Esophagus muscularis mucosa (tissue), 4 donors: Measurements from ENCODE around the gene CLDN22. TPM values are rescaled to one million over a fixed set of nuclear protein-coding genes. Genes with fewer than 3 reads are reported as not detected.
"Not testable (repeated sequence)": the region's sequence is repeated elsewhere in the genome, so short reads cannot be mapped to it uniquely, and the experiment has no call there.

Experiments
- DNase-seq: peaks from one replicate; pipeline ENCODE4 v3.0.0-alpha.2; 2017; ENCODE audit errors: extremely low spot score
- H3K27ac ChIP-seq, 4 donors: fragments of 200-600 bp; sonication (generic); replicated peaks in 1 of 4; 1 replicate in 3 of 4; 2 replicates in 1 of 4; pipeline ENCODE4 v1.5.1; 2016 to 2019; ENCODE audit warnings: mild to moderate bottlenecking in 1 of 4
- H3K27me3 ChIP-seq, 4 donors: fragments of 200-600 bp; sonication (generic); one replicate each; pipeline versions ENCODE4 v1.5.1 to v1.6.0; 2016 to 2019
- H3K36me3 ChIP-seq, 4 donors: fragments of 200-600 bp; sonication (generic); one replicate each; pipeline ENCODE4 v1.5.1; 2016 to 2019
- H3K4me1 ChIP-seq, 4 donors: fragments of 200-600 bp; sonication (generic); one replicate each; pipeline ENCODE4 v1.5.1; 2016 to 2019
- H3K4me3 ChIP-seq, 4 donors: fragments of 200-600 bp; sonication (generic); 1 replicate in 2 of 4; 2 replicates in 2 of 4; pipeline ENCODE4 v1.5.1; 2016 to 2019; ENCODE audit warnings: mild to moderate bottlenecking in 4 of 4, moderate library complexity in 1 of 4
- H3K9me3 ChIP-seq, 4 donors: fragments of 200-600 bp; sonication (generic); 1 replicate in 3 of 4; 2 replicates in 1 of 4; pipeline ENCODE4 v1.5.1; 2016 to 2019
- EP300 ChIP-seq: sonication (generic); formaldehyde crosslinking; IDR thresholded peaks from one replicate; pipeline ENCODE4 v1.6.1; 2017; ENCODE audit warnings: antibody characterized with exemption
- POLR2A ChIP-seq: fragments of 450-650 bp; IDR thresholded peaks from one replicate; pipeline ENCODE4 v1.6.1; 2017; ENCODE audit warnings: antibody characterized with exemption, moderate library complexity, mild to moderate bottlenecking, low read depth
- POLR2AphosphoS5 ChIP-seq, 2 donors: sonication (generic); formaldehyde crosslinking; IDR thresholded peaks; one replicate each; pipeline ENCODE4 v1.6.1; 2017; ENCODE audit warnings: antibody characterized with exemption in 2 of 2
- WGBS: methylation state at CpG from one replicate; pipeline ENCODE4 v1.1.5; 2018; 5-methylcytosine and 5-hydroxymethylcytosine counted together
- intact Hi-C: fragments of 100-400 bp; cut with DNase I; formaldehyde crosslinking; loops from one replicate; pipeline ENCODE4 v1.15.1; 2023
- total RNA-seq, 4 donors: library from RNA; depleted of rRNA; stranded (reverse); fragments of >200 nt; gene quantifications; one replicate each; pipeline versions ENCODE4 v1.1.0 to v1.2.1, GENCODE V29; 2016
- TF ChIP-seq, protein P1 (sequence below), 3 experiments: fragments of 200-600 bp in 2 of 3; fragments of 450-650 bp in 1 of 3; sonication (generic) in 2 of 3; IDR thresholded peaks; one replicate each; pipeline ENCODE4 v1.5.1; 2017 to 2019; ENCODE audit warnings: antibody characterized with exemption in 3 of 3, mild to moderate bottlenecking in 2 of 3, moderate library complexity in 1 of 3

Gene CLDN22
- total RNA-seq, 4 donors from 2014 or later = not detected

DNA sequence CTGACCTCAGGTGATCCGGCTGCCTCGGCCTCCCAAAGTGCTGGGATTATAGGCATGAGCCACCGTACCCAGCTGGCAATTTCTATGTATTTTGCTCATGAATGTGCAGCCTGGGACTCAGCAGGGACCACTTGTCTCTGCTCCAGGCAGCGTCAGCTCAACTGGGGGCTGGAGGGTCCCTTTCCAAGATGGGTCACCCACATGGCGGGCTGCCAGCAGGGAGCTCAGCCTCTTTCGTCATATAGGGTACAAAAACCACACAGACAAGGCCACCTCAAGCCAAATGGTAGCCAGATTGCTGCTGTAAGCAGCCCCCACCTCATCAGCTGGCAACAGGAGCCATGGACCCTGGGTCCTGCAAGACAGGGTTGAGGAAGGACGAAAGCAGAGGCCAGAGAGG is 4.5 kb upstream of the CLDN22 start:
- DNase-seq = no peak
- no peak overlapping the region for H3K27ac ChIP-seq
- no peak overlapping the region for H3K4me3 ChIP-seq
- intact Hi-C loops = no loop called here
- TF ChIP-seq POLR2A = no peak
- no peak for TF ChIP-seq EP300
- TF ChIP-seq, protein P1, sequence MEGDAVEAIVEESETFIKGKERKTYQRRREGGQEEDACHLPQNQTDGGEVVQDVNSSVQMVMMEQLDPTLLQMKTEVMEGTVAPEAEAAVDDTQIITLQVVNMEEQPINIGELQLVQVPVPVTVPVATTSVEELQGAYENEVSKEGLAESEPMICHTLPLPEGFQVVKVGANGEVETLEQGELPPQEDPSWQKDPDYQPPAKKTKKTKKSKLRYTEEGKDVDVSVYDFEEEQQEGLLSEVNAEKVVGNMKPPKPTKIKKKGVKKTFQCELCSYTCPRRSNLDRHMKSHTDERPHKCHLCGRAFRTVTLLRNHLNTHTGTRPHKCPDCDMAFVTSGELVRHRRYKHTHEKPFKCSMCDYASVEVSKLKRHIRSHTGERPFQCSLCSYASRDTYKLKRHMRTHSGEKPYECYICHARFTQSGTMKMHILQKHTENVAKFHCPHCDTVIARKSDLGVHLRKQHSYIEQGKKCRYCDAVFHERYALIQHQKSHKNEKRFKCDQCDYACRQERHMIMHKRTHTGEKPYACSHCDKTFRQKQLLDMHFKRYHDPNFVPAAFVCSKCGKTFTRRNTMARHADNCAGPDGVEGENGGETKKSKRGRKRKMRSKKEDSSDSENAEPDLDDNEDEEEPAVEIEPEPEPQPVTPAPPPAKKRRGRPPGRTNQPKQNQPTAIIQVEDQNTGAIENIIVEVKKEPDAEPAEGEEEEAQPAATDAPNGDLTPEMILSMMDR (IDR thresholded peaks at IDR 0.05) = no peak
- TF ChIP-seq POLR2AphosphoS5 (IDR thresholded peaks at IDR 0.05) = no peak
- H3K9me3 ChIP-seq = no peaks in the 10 kb centered on the region
- 92% methylated on average over 5 of the region's 7 CpGs for WGBS
- H3K36me3 ChIP-seq = no peaks in the 10 kb centered on the region
- no peaks in the 10 kb centered on the region for H3K27me3 ChIP-seq
- peaks cover 0 to 8% (median 0%) of the 10 kb centered on the region in 4 donors for H3K4me1 ChIP-seq

DNA sequence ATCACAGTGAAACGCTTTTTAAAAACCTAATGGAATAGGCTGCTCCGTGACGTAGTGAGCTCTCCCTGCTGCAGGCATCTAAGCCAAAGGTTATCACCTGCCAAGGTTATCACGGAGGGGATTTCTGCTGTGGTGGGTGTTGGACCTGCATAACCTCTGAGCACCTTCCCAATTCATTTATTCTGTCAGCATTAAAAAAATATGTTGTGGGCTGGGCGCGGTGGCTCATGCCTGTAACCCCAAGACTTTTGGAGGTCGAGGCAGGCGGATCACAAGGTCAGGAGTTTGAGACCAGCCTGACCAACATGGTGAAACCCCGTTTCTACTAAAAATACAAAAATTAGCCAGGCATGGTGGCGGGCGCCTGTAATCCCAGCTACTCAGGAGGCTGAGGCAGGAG is 4.0 kb upstream of the CLDN22 start:
- H3K9me3 ChIP-seq, H3K4me1 ChIP-seq, H3K27ac ChIP-seq, H3K36me3 ChIP-seq, DNase-seq, H3K27me3 ChIP-seq, intact Hi-C loops, H3K4me3 ChIP-seq: not testable (repeated sequence)
- 96% methylated on average over 9 of the region's 11 CpGs for WGBS

DNA sequence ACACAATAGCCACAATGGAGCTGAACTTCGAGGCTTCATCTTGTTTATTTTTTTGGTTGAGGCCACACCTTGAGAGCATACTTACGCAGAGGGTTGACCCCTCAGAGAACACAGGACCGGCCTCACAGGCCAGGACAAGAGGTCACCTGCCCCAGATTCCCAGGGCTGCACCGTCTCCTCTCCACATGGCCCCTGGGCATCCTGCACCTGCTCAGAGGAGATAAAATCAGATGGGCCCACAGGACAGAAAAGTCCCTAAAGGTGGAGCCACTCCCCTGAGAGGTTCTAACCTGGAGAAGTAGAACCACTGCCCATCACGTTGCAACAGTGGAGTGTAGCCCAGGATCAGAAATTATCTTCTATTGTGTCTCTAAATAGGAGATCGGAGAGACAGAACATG is 3.2 kb upstream of the CLDN22 start:
- H3K27ac ChIP-seq = no peak overlapping the region
- WGBS = 100% methylated on average over 2 of the region's 6 CpGs
- H3K27me3 ChIP-seq = no peaks in the 10 kb centered on the region
- no peak for DNase-seq
- TF ChIP-seq POLR2A (no peak), EP300 (no peak), POLR2AphosphoS5 (IDR thresholded peaks at IDR 0.05) (no peak)
- TF ChIP-seq, protein P1 (IDR thresholded peaks at IDR 0.05) = no peak
- peaks cover 0 to 8% (median 0%) of the 10 kb centered on the region in 4 donors for H3K4me1 ChIP-seq
- peaks cover 0 to 10% (median 5%) of the 10 kb centered on the region in 4 donors for H3K36me3 ChIP-seq
- H3K9me3 ChIP-seq = no peaks in the 10 kb centered on the region
- intact Hi-C loops = no loop called here
- H3K4me3 ChIP-seq = no peak overlapping the region

DNA sequence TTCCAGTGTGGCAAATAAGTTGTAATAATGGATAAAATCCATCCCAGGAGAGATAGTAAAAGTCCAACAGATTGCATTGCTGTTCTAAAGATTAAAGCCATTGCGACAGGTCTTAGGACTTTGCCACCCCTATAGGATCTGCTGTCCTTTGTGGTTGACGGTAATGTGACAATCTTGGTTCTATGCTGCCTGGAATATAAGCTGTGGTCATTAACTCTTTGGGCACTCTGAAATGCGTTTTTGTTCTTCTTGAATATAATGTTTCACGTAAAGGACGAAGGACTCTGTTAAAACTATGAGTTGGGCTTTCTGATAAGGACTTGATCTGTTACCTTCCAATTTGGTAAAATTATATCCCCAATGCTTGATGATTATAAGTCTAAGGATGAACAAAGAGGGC is 2.2 kb upstream of the CLDN22 start, which contains the start of gene CLDN24:
Gene CLDN24 (minus strand): TSS at position 101 of the 400 bp plus-strand sequence. CDS start 0 bp downstream, at position 101.
- intact Hi-C loops = no loop called here

DNA sequence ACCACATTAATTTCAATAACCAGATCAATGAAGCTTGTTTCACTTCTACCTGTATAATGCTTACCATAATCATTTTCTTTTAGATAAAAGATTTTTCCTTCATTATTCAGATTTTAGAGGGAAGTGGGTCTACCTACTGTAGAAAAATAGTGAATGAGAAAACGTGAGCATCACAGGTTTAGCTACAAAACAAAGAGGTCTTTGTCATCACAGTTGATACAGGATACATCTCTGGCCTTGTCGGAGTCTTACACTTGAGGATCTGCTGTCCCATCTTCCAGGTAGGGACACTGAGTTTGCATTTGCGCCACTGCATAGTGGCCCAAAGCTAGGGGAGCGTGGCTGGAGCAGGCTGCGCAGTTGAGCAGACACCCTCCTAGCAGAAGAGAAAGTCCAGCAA is 1.4 kb upstream of the CLDN22 start:
- DNase-seq = no peak
- Histone ChIP-seq H3K9me3 (no peaks in the 10 kb centered on the region), H3K36me3 (peaks cover 0 to 12% (median 5%) of the 10 kb centered on the region in 4 donors), H3K4me1 (peaks cover 0 to 8% (median 0%) of the 10 kb centered on the region in 4 donors), H3K27me3 (no peaks in the 10 kb centered on the region), H3K4me3 (no peak overlapping the region), H3K27ac (no peak overlapping the region)
- intact Hi-C loops = no loop called here
- 95% methylated on average over 5 of the region's 5 CpGs for WGBS
- TF ChIP-seq, protein P1 (IDR thresholded peaks at IDR 0.05) = no peak
- no peak for TF ChIP-seq POLR2AphosphoS5 (IDR thresholded peaks at IDR 0.05)
- TF ChIP-seq POLR2A = no peak
- TF ChIP-seq EP300 = no peak

More for the DNA sequence above, 2.2 kb upstream of the CLDN22 start, which contains the start of gene CLDN24:
- H3K27me3 ChIP-seq = no peaks in the 10 kb centered on the region
- H3K4me1 ChIP-seq = peaks cover 0 to 8% (median 0%) of the 10 kb centered on the region in 4 donors
- DNase-seq = no peak
- peaks cover 0 to 10% (median 5%) of the 10 kb centered on the region in 4 donors for H3K36me3 ChIP-seq
- no peak within 1 kb of the TSS for H3K27ac ChIP-seq
- 96% methylated on average over 5 of the region's 5 CpGs for WGBS
- H3K4me3 ChIP-seq = no peak within 1 kb of the TSS
- H3K9me3 ChIP-seq = no peaks in the 10 kb centered on the region
- TF ChIP-seq POLR2A = no peak
- TF ChIP-seq POLR2AphosphoS5 (IDR thresholded peaks at IDR 0.05) = no peak
- TF ChIP-seq, protein P1 (IDR thresholded peaks at IDR 0.05) = no peak
- no peak for TF ChIP-seq EP300
